Nephron (organoid): ENCODE data around the gene LRRC74A.

Experiments
- H3K27ac Mint-ChIP-seq, 3 experiments: 2 replicates each; pipeline ENCODE4 v1.8.0; 2020; ENCODE audit warnings: mixed read lengths in 3 of 3, mild to moderate bottlenecking in 2 of 3, moderate library complexity in 1 of 3
- H3K27me3 Mint-ChIP-seq: 2 replicates; pipeline ENCODE4 v1.8.0; 2021; ENCODE audit warnings: low read depth, mild to moderate bottlenecking, moderate library complexity, mixed read lengths
- H3K36me3 Mint-ChIP-seq: 2 replicates; pipeline ENCODE4 v1.8.0; 2020; ENCODE audit warnings: low read depth, mixed read lengths
- H3K4me1 Mint-ChIP-seq: 2 replicates; pipeline ENCODE4 v1.8.0; 2020; ENCODE audit warnings: mixed read lengths
- H3K4me3 Mint-ChIP-seq, 3 experiments: 2 replicates each; pipeline ENCODE4 v1.8.0; 2020; ENCODE audit warnings: mild to moderate bottlenecking in 3 of 3, mixed read lengths in 3 of 3, moderate library complexity in 2 of 3
- H3K9me3 Mint-ChIP-seq: 2 replicates; pipeline ENCODE4 v1.8.0; 2020; ENCODE audit warnings: mixed read lengths
- CTCF ChIP-seq, 3 experiments: fragments of 200-600 bp; sonication (generic); IDR thresholded peaks; one replicate each; pipeline ENCODE4 v1.5.0; 2021; ENCODE audit warnings: antibody characterized with exemption in 3 of 3; ENCODE audit not compliant: unreplicated experiment in 3 of 3

LRRC74A gene

DNA sequence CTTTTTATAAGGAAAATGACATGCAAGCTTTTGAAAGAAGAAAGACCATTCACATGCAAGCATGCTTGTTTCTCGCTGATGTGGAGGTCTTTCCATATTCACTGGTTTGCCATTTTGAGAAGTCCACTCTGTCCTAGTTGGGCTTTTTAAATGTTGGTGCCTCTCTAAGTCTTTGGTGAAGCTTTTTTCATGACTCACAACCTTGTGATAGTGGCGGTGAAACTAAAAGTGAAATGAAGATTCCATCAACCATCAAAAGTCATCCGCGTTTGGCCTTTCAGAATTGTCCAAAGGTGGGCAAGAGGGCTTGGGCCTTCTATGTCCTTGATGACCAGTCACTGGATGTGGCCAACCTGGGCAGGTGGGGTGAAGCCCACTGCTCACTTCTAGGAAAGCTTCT is 4.3 kb downstream of the LRRC74A start:
- Mint-ChIP-seq H3K9me3 (no peaks in the 10 kb centered on the region), H3K4me3 (no peak overlapping the region), H3K27me3 (peaks cover 7% of the 10 kb centered on the region), H3K27ac (no peak overlapping the region), H3K36me3 (no peaks in the 10 kb centered on the region), H3K4me1 (peaks cover 38% of the 10 kb centered on the region)
- no peak for TF ChIP-seq CTCF (IDR thresholded peaks at IDR 0.05; ENCODE audit: unreplicated experiment in 3 of 3)

DNA sequence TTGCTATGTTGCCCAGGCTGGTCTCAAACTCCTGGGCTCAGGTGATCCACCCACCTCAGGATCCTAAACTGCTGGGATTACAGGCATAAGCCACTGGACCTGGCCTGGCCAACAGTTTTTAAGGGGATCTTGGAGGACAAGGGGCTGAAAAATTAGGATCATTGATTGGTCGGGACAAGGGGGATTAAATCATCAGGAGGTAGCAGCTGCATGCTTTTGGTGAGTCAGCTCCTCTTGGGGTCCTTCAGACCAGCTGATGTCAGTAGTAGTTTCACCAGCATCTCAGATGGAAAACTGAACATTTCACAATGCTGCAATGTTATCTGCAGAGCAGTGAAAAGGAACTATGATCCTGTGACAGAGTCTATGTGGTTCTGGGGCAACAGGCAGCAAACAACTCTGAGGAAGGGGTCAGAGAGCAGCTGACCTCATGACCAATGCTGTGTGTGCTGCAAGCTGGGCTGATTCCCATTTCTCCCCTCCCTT is 6.3 kb downstream of the LRRC74A start:
- no peak for TF ChIP-seq CTCF (IDR thresholded peaks at IDR 0.05; ENCODE audit: unreplicated experiment in 3 of 3)
- H3K27me3 Mint-ChIP-seq = peaks cover 10% of the 10 kb centered on the region
- peaks cover 38% of the 10 kb centered on the region for H3K4me1 Mint-ChIP-seq
- no peaks in the 10 kb centered on the region for H3K36me3 Mint-ChIP-seq
- H3K4me3 Mint-ChIP-seq = no peak overlapping the region
- H3K9me3 Mint-ChIP-seq = no peaks in the 10 kb centered on the region
- no peak overlapping the region for H3K27ac Mint-ChIP-seq

- H3K4me1 Mint-ChIP-seq = peaks cover 33% of the 10 kb centered on the region
- no peak for TF ChIP-seq CTCF (IDR thresholded peaks at IDR 0.05; ENCODE audit: unreplicated experiment in 3 of 3)
- no peaks in the 10 kb centered on the region for H3K9me3 Mint-ChIP-seq
- no peak overlapping the region for H3K4me3 Mint-ChIP-seq
- H3K27me3 Mint-ChIP-seq = peaks cover 12% of the 10 kb centered on the region
- no peak overlapping the region for H3K27ac Mint-ChIP-seq
- H3K36me3 Mint-ChIP-seq = no peaks in the 10 kb centered on the region
These were observed 6.8 kb downstream of the LRRC74A start for GRCh38 chr14:76833011-76833410.

DNA sequence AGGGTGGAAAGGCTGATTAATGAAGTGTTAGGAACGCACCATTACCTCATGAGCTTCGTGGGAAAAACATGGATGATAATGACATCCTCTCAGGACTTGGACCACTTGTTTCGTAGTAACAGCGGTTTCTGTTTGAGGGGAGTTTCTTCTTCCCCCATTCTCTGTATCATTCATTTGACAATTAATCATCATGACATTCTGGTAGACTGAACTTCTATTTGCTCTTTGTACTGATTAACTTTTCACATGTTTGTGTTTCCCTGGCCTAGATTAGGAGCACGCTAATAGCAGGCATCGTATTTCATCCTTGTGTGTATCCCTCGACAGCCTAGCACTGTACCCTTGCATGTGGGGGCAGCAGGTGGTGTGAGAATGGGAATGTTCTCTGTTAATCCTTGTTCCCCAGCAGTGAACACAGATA is 8.0 kb downstream of the LRRC74A start:
- no peak overlapping the region for H3K4me3 Mint-ChIP-seq
- no peak overlapping the region for H3K27ac Mint-ChIP-seq
- peaks cover 21% of the 10 kb centered on the region for H3K4me1 Mint-ChIP-seq
- no peaks in the 10 kb centered on the region for H3K9me3 Mint-ChIP-seq
- H3K27me3 Mint-ChIP-seq = peaks cover 12% of the 10 kb centered on the region
- H3K36me3 Mint-ChIP-seq = no peaks in the 10 kb centered on the region
- no peak for TF ChIP-seq CTCF (IDR thresholded peaks at IDR 0.05; ENCODE audit: unreplicated experiment in 3 of 3)

DNA sequence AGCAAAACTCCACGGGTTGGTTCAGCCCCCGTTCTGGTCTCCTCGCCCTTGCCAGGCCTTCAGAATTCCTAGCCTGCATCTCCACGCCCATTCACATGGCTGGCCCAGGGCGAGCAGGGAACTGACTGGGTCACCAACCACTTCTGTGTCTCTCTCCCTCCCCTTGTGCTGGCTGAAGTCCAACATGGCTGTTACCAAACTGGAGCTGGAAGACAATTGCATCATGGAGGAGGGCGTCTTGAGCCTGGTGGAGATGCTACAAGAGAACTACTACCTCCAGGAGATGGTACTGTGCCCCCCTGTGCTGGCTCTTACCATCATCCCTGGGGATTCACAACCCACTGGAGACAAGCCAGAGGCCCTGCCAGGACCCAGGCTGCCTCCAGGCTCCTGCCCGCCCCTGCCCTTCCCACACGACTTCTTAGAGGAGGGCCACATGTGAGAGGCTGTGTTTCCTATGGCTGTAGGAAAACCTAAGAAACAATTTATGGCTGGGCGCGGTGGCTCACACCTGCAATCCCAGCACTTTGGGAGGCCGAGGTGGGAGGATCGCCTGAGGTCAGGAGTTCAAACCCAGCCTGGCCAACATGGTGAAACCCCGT is 9.9 kb downstream of the LRRC74A start:
- no peak for TF ChIP-seq CTCF (IDR thresholded peaks at IDR 0.05; ENCODE audit: unreplicated experiment in 3 of 3)
- no peaks in the 10 kb centered on the region for H3K9me3 Mint-ChIP-seq
- H3K4me1 Mint-ChIP-seq = peaks cover 10% of the 10 kb centered on the region
- no peak overlapping the region for H3K4me3 Mint-ChIP-seq
- no peak overlapping the region for H3K27ac Mint-ChIP-seq
- peaks cover 12% of the 10 kb centered on the region for H3K27me3 Mint-ChIP-seq
- H3K36me3 Mint-ChIP-seq = no peaks in the 10 kb centered on the region

DNA sequence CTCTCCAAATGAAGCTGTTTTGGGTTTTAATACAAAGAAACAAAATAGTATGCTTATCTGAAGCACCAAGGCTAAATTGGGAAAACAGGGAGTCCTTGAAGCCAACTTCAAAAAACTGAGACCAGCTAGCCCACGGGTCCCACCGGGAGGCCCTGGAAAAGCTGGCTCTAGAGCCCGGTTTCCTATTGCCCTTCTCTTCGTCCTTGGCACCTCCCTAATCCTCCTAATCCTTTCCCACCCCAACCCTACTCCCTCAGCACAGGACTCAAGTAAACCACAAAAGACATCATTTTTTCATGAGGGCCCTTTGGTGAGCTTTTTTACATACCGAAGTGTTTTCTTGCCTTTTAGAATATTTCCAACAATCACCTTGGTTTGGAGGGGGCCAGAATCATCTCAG is 11.3 kb downstream of the LRRC74A start:
- no peaks in the 10 kb centered on the region for H3K9me3 Mint-ChIP-seq
- no peak overlapping the region for H3K4me3 Mint-ChIP-seq
- no peak overlapping the region for H3K27ac Mint-ChIP-seq
- H3K36me3 Mint-ChIP-seq = no peaks in the 10 kb centered on the region
- H3K4me1 Mint-ChIP-seq = peaks cover 10% of the 10 kb centered on the region
- TF ChIP-seq CTCF (IDR thresholded peaks at IDR 0.05; ENCODE audit: unreplicated experiment in 3 of 3) = no peak
- peaks cover 12% of the 10 kb centered on the region for H3K27me3 Mint-ChIP-seq
